WTC11 (cell line): ENCODE measurements around the gene RGS14. TPM values are rescaled to one million over a fixed set of nuclear protein-coding genes. Genes with fewer than 3 reads are reported as not detected.

ENCODE experiments used
- AFF4 ChIP-seq: sonication (generic); formaldehyde crosslinking; IDR thresholded peaks from 2 replicates; pipeline ENCODE4 v1.8.1; 2023; ENCODE audit warnings: mild to moderate bottlenecking, missing genetic modification reagents, borderline replicate concordance
- ATF1 ChIP-seq: sonication (generic); formaldehyde crosslinking; IDR thresholded peaks from 2 replicates; pipeline ENCODE4 v1.8.1; 2023; ENCODE audit warnings: mild to moderate bottlenecking, moderate library complexity, missing genetic modification reagents
- CREB1 ChIP-seq: sonication (generic); formaldehyde crosslinking; IDR thresholded peaks from 2 replicates; pipeline ENCODE4 v1.8.0; 2023; ENCODE audit warnings: mild to moderate bottlenecking, missing genetic modification reagents
- ESRRA ChIP-seq: sonication (generic); formaldehyde crosslinking; IDR thresholded peaks from 2 replicates; pipeline ENCODE4 v1.8.1; 2022; ENCODE audit warnings: mild to moderate bottlenecking, missing genetic modification reagents, borderline replicate concordance
- FOXK1 ChIP-seq: sonication (generic); formaldehyde crosslinking; IDR thresholded peaks from 2 replicates; pipeline ENCODE4 v1.8.0; 2022; ENCODE audit warnings: mild to moderate bottlenecking, moderate library complexity, missing genetic modification reagents
- FOXP1 ChIP-seq: sonication (generic); formaldehyde crosslinking; IDR thresholded peaks from 2 replicates; pipeline ENCODE4 v1.8.0; 2022; ENCODE audit warnings: missing genetic modification reagents, mild to moderate bottlenecking, moderate library complexity, borderline replicate concordance
- FOXP4 ChIP-seq: sonication (generic); formaldehyde crosslinking; IDR thresholded peaks from 2 replicates; pipeline ENCODE4 v1.8.0; 2022; ENCODE audit warnings: mild to moderate bottlenecking, missing genetic modification reagents
- HMGXB4 ChIP-seq: sonication (generic); formaldehyde crosslinking; IDR thresholded peaks from 2 replicates; pipeline ENCODE4 v1.8.1; 2023; ENCODE audit warnings: mild to moderate bottlenecking, moderate library complexity, missing genetic modification reagents
- JAZF1 ChIP-seq: fragments of 250-450 bp; sonication (Bioruptor Pico); IDR thresholded peaks from 2 replicates; pipeline ENCODE4 v1.9.0; 2021; ENCODE audit warnings: moderate library complexity, mild to moderate bottlenecking, inconsistent platforms
- JUN ChIP-seq: sonication (generic); formaldehyde crosslinking; IDR thresholded peaks from 2 replicates; pipeline ENCODE4 v1.8.0; 2023; ENCODE audit warnings: mild to moderate bottlenecking, missing genetic modification reagents
- KAT7 ChIP-seq: sonication (generic); formaldehyde crosslinking; IDR thresholded peaks from 2 replicates; pipeline ENCODE4 v1.8.1; 2023; ENCODE audit warnings: missing genetic modification reagents, mild to moderate bottlenecking, borderline replicate concordance
- MAX ChIP-seq: sonication (generic); formaldehyde crosslinking; IDR thresholded peaks from 2 replicates; pipeline ENCODE4 v1.8.0; 2022; ENCODE audit warnings: mild to moderate bottlenecking, missing genetic modification reagents
- MLX ChIP-seq: sonication (generic); formaldehyde crosslinking; IDR thresholded peaks from 2 replicates; pipeline ENCODE4 v1.8.1; 2023; ENCODE audit warnings: mild to moderate bottlenecking, missing genetic modification reagents, moderate library complexity
- NFATC4 ChIP-seq: fragments of 250-450 bp; sonication (Bioruptor Pico); IDR thresholded peaks from 2 replicates; pipeline ENCODE4 v1.9.0; 2021; ENCODE audit warnings: mild to moderate bottlenecking
- TEAD4 ChIP-seq: sonication (generic); formaldehyde crosslinking; IDR thresholded peaks from 2 replicates; pipeline ENCODE4 v1.8.0; 2022; ENCODE audit warnings: mild to moderate bottlenecking, missing genetic modification reagents
- TP53 ChIP-seq: sonication (generic); formaldehyde crosslinking; IDR thresholded peaks from 2 replicates; pipeline ENCODE4 v1.8.1; 2023; ENCODE audit warnings: mild to moderate bottlenecking, missing genetic modification reagents
- USF1 ChIP-seq: sonication (generic); formaldehyde crosslinking; IDR thresholded peaks from 2 replicates; pipeline ENCODE4 v1.8.0; 2022; ENCODE audit warnings: mild to moderate bottlenecking, missing genetic modification reagents
- USF2 ChIP-seq: sonication (generic); formaldehyde crosslinking; IDR thresholded peaks from 2 replicates; pipeline ENCODE4 v1.8.1; 2023; ENCODE audit warnings: mild to moderate bottlenecking, missing genetic modification reagents, moderate library complexity
- ZBTB43 ChIP-seq: sonication (generic); formaldehyde crosslinking; IDR thresholded peaks from 2 replicates; pipeline ENCODE4 v1.8.1; 2023; ENCODE audit warnings: mild to moderate bottlenecking, missing genetic modification reagents
- ZMAT4 ChIP-seq: fragments of 250-450 bp; sonication (Bioruptor Pico); IDR thresholded peaks from 2 replicates; pipeline ENCODE4 v1.9.0; 2021; ENCODE audit warnings: mild to moderate bottlenecking
- ZNF138 ChIP-seq: sonication (generic); formaldehyde crosslinking; conservative IDR thresholded peaks from 2 replicates; pipeline ENCODE4 v1.8.1; 2022; ENCODE audit warnings: mild to moderate bottlenecking, moderate library complexity, missing genetic modification reagents
- ZNF232 ChIP-seq: sonication (generic); formaldehyde crosslinking; IDR thresholded peaks from 2 replicates; pipeline ENCODE4 v1.8.0; 2022; ENCODE audit warnings: mild to moderate bottlenecking, missing genetic modification reagents
- ZNF263 ChIP-seq: sonication (generic); formaldehyde crosslinking; IDR thresholded peaks from 2 replicates; pipeline ENCODE4 v1.8.1; 2022; ENCODE audit warnings: low read depth, mild to moderate bottlenecking, moderate library complexity, missing genetic modification reagents
- ZNF396 ChIP-seq: fragments of 250-450 bp; sonication (Bioruptor Pico); IDR thresholded peaks from 2 replicates; pipeline ENCODE4 v1.8.0; 2021; ENCODE audit warnings: mild to moderate bottlenecking, moderate library complexity, borderline replicate concordance
- ZNF416 ChIP-seq: fragments of 250-450 bp; sonication (Bioruptor Pico); IDR thresholded peaks from 2 replicates; pipeline ENCODE4 v1.9.0; 2021; ENCODE audit warnings: mild to moderate bottlenecking, inconsistent platforms
- ZNF423 ChIP-seq: fragments of 250-450 bp; sonication (Bioruptor Pico); IDR thresholded peaks from 2 replicates; pipeline ENCODE4 v2.1.2; 2022; ENCODE audit warnings: mild to moderate bottlenecking, moderate library complexity
- ZNF671 ChIP-seq: fragments of 250-450 bp; sonication (Bioruptor Pico); IDR thresholded peaks from 2 replicates; pipeline ENCODE4 v1.8.0; 2021; ENCODE audit warnings: mild to moderate bottlenecking
- total RNA-seq: library from RNA; stranded (reverse); gene quantifications from 3 replicates; pipeline ENCODE4 v1.2.3, GENCODE V29; 2021

RGS14 gene
- total RNA-seq, 1 experiment from 2014 or later: 74.6 TPM

- TF ChIP-seq ZBTB43 (CRISPR knock-in tag) (peak; percentile 90), CREB1 (CRISPR knock-in tag) (peak; percentile 92), ZNF416 (CRISPR knock-in tag) (no peak), KAT7 (CRISPR knock-in tag) (0 out of 2 replicates have a peak, but pooled peaks have one; percentile 79), MAX (CRISPR knock-in tag) (peak; percentile 100), ZNF138 (peak; percentile 96), ZNF423 (CRISPR knock-in tag) (no peak), ZNF671 (CRISPR knock-in tag) (no peak), FOXP1 (CRISPR knock-in tag) (peak; percentile 99), ZMAT4 (CRISPR knock-in tag) (no peak), AFF4 (CRISPR knock-in tag) (peak; percentile 89; the same call in 1 of the 2 replicates), MLX (no peak), FOXK1 (CRISPR knock-in tag) (peak; percentile 90), NFATC4 (CRISPR knock-in tag) (no peak), ESRRA (CRISPR knock-in tag) (peak; percentile 80; the same call in 1 of the 2 replicates), ATF1 (CRISPR knock-in tag) (no peak), JAZF1 (CRISPR knock-in tag) (no peak), USF2 (CRISPR knock-in tag) (peak; percentile 29; the same call in 1 of the 2 replicates), JUN (0 out of 2 replicates have a peak, but pooled peaks have one; percentile 83), TP53 (CRISPR knock-in tag) (peak; percentile 98), FOXP4 (CRISPR knock-in tag) (peak; percentile 96), USF1 (CRISPR knock-in tag) (peak; percentile 61; the same call in 1 of the 2 replicates), ZNF263 (CRISPR knock-in tag) (peak; percentile 71; the same call in 1 of the 2 replicates), ZNF396 (CRISPR knock-in tag) (no peak), ZNF232 (CRISPR knock-in tag) (peak; percentile 93), HMGXB4 (CRISPR knock-in tag) (peak; percentile 93), TEAD4 (CRISPR knock-in tag) (peak; percentile 86)
Measured at GRCh38 chr5:177402271-177403043, 44.7 kb downstream of the RGS14 start (continued).
